Fibroblast of the aortic adventitia (primary cell): ENCODE measurements around the gene MEGF11. TPM values are rescaled to one million over a fixed set of nuclear protein-coding genes. Genes with fewer than 3 reads are reported as not detected.

Experiments
- DNase-seq: peaks from one replicate; pipeline ENCODE4 v3.0.0-alpha.2; 2010; ENCODE audit warnings: low read depth
- H3K4me3 ChIP-seq: 2 replicates; pipeline ENCODE4 v1.5.1; 2011; ENCODE audit warnings: low read depth, mild to moderate bottlenecking, control low read depth, low read length, moderate library complexity
- CTCF ChIP-seq: IDR thresholded peaks from 2 replicates; pipeline ENCODE4 v1.5.1; 2011; ENCODE audit warnings: mild to moderate bottlenecking, low read length, control low read depth, inconsistent platforms; ENCODE audit not compliant: insufficient read depth
- total RNA-seq: library from RNA; depleted of rRNA; stranded (reverse); fragments of >200 nt; gene quantifications from 2 replicates; pipeline ENCODE4 v1.2.3, GENCODE V29; 2012; ENCODE audit warnings: low replicate concordance

The MEGF11 gene
- total RNA-seq, 1 donor, result 0.36 TPM

GRCh38 chr15:66117841-66118240 is 135.7 kb downstream of the MEGF11 start:
- no peak for TF ChIP-seq CTCF
- no peak for DNase-seq
- no peak overlapping the region for H3K4me3 ChIP-seq

- no peak for DNase-seq
- no peak overlapping the region for H3K4me3 ChIP-seq
- no peak for TF ChIP-seq CTCF
These were observed 137.9 kb downstream of the MEGF11 start for GRCh38 chr15:66115568-66116206.

- no peak for TF ChIP-seq CTCF
- DNase-seq, result no peak
- no peak overlapping the region for H3K4me3 ChIP-seq
These were observed 138.6 kb downstream of the MEGF11 start for GRCh38 chr15:66114863-66115425.

- no peak overlapping the region for H3K4me3 ChIP-seq
- DNase-seq, result no peak
- TF ChIP-seq CTCF, result no peak
These were observed 141.2 kb downstream of the MEGF11 start for GRCh38 chr15:66112388-66112787.

GRCh38 chr15:66111363-66111762 is 142.2 kb downstream of the MEGF11 start:
- no peak for TF ChIP-seq CTCF
- no peak overlapping the region for H3K4me3 ChIP-seq
- no peak for DNase-seq

- no peak for TF ChIP-seq CTCF
- H3K4me3 ChIP-seq, result no peak overlapping the region
- DNase-seq, result no peak
These were observed 142.7 kb downstream of the MEGF11 start for GRCh38 chr15:66110864-66111263.

- H3K4me3 ChIP-seq, result no peak overlapping the region
- no peak for TF ChIP-seq CTCF
- DNase-seq, result no peak
These were observed 143.7 kb downstream of the MEGF11 start for GRCh38 chr15:66109826-66110225.
